OCI-LY3 (cell line): ENCODE data around the gene VMP1.

Experiments used
- EZH2phosphoT487 ChIP-seq: fragments of 200-600 bp; shearing (Covaris generic); IDR thresholded peaks from 2 replicates; pipeline ENCODE4 v1.6.1; 2018; ENCODE audit warnings: antibody characterized with exemption, mixed run types, low read depth
- TF ChIP-seq, protein P1 (sequence below): fragments of 200-600, 300-600 bp; sonication (generic); IDR thresholded peaks from 2 replicates; pipeline ENCODE4 v1.5.1; 2014; ENCODE audit warnings: antibody characterized with exemption, low read length, low read depth

- TF ChIP-seq, protein P1, sequence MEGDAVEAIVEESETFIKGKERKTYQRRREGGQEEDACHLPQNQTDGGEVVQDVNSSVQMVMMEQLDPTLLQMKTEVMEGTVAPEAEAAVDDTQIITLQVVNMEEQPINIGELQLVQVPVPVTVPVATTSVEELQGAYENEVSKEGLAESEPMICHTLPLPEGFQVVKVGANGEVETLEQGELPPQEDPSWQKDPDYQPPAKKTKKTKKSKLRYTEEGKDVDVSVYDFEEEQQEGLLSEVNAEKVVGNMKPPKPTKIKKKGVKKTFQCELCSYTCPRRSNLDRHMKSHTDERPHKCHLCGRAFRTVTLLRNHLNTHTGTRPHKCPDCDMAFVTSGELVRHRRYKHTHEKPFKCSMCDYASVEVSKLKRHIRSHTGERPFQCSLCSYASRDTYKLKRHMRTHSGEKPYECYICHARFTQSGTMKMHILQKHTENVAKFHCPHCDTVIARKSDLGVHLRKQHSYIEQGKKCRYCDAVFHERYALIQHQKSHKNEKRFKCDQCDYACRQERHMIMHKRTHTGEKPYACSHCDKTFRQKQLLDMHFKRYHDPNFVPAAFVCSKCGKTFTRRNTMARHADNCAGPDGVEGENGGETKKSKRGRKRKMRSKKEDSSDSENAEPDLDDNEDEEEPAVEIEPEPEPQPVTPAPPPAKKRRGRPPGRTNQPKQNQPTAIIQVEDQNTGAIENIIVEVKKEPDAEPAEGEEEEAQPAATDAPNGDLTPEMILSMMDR = no peak
- no peak for TF ChIP-seq EZH2phosphoT487
Measured at GRCh38 chr17:59848385-59848668, 140.9 kb downstream of the VMP1 start.
